ENCODE results near the gene MACROD2.
"Not testable (repeated sequence)": the region's sequence is repeated elsewhere in the genome, so short reads cannot be mapped to it uniquely, and the experiment has no call there.

The MACROD2 gene

GRCh38 chr20:16007164-16007563 lies 2011.8 kb downstream of the MACROD2 start:
- no peak for DNase-seq (ENCODE audit: low read depth in 3 of 3, low spot score in 1 of 3)

DNA sequence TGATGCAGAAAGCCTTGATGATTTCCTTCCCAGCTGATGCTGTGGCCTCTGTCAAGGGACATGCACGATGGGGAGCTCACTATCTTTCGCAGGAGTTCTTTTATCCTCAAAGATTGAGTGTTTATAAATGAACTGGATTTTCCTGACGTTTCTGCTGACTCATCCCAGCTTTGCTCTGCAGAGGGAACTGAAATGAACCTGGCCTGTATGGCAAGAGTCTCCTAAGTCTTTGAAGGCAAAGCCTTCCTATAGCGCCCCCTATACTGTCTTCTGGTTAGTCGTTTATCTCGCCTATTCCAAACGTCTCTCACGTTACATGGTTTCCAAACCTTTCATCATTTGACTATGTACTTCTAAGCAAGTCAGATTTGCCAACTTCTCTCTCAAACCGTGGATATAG lies 2012.6 kb downstream of the MACROD2 start:
- DNase-seq (ENCODE audit: low read depth in 3 of 3, low spot score in 1 of 3), result no peak

DNA sequence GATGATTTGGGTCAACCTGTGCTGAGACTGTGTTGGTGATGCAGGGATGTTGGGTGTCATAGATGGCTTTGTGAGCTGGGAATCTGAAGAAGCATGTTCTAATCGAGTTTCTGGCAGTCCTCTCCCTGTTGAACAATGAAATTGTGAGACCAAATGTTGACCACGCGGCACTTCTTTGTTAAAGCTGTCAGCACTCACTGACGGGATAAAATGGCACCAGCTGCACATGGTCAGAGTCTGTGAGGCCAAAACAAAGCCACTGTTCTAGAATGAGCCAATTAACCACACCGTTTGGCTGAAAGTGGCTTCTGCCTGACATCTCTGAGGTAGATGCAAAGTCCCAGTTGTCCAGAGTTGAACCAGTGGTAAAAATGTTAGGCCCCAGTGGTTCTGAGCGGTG lies 2015.7 kb downstream of the MACROD2 start:
- no peak for DNase-seq (ENCODE audit: low read depth in 3 of 3, low spot score in 1 of 3)

DNA sequence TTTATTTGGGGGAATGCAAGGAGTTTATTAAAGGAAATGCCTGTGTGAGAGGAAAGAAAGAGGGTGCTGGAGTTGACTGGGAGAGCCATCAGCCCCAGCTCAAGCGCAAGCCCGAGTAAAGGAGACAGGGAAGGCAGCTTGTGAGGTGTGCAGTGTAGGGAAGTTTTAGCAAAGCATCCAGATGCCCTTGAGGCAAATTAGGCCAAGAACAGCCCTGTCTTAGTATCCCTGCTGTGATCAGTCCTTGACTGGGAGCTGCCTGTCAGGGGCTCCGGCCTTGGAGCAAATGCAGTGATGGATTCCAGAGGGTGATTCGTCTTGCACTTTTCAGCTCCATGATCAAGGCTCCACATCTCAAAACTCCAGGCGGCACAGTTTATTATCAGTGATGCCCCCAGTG lies 2016.2 kb downstream of the MACROD2 start:
- no peak for DNase-seq (ENCODE audit: low read depth in 3 of 3, low spot score in 1 of 3)

GRCh38 chr20:16012934-16013333 lies 2017.6 kb downstream of the MACROD2 start:
- not testable (repeated sequence) for DNase-seq (ENCODE audit: low read depth in 3 of 3, low spot score in 1 of 3)

DNA sequence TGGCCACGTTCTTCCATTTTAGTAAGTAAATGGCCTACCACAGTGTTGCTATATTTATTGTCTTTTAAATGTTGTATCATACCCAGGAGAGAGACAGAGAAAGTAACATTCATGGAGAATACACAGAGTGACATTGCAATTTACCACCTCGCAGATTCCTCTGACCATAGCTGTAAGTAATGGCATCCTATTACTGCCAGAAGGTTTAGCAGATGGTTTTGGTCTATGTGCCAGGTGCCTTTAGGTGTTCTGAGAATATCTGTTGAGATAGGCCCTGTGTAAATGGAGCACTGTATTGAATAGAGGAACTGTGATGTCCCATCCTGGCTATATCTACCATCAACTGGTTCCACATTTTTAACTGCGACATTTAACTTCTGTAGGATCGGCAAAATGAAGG lies 2018.3 kb downstream of the MACROD2 start:
- DNase-seq (ENCODE audit: low read depth in 3 of 3, low spot score in 1 of 3), result no peak

- no peak for DNase-seq (ENCODE audit: low read depth in 3 of 3, low spot score in 1 of 3)
These were observed 2019.1 kb downstream of the MACROD2 start for GRCh38 chr20:16014436-16014835.

DNA sequence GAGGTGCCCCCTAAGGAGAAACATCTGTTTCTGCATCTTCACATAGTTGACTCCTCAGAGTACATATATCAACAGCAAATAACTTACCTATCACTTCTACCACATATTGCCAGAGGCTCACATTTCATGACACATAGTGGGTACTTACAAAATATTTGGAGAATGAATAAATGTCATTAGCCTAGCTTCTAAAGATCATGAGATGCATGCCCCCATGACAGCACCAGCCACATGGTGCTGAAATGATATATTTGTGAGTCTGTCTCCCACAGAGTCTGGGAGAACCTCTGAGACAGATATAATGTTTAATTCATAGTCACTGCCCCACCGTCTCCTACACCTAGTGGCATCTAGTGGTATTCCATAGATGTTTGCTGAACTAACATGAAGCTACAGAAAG lies 2022.3 kb downstream of the MACROD2 start:
- no peak for DNase-seq (ENCODE audit: low read depth in 3 of 3, low spot score in 1 of 3)

GRCh38 chr20:16018881-16019280 lies 2023.6 kb downstream of the MACROD2 start:
- no peak for DNase-seq (ENCODE audit: low read depth in 3 of 3, low spot score in 1 of 3)

- no peak for DNase-seq (ENCODE audit: low read depth in 3 of 3, low spot score in 1 of 3)
These were observed 2025.7 kb downstream of the MACROD2 start for GRCh38 chr20:16020971-16021370.

- no peak for DNase-seq (ENCODE audit: low read depth in 3 of 3, low spot score in 1 of 3)
These were observed 2029.8 kb downstream of the MACROD2 start for GRCh38 chr20:16025084-16025483.

- no peak for DNase-seq (ENCODE audit: low read depth in 3 of 3, low spot score in 1 of 3)
These were observed 2032.4 kb downstream of the MACROD2 start for GRCh38 chr20:16027686-16028085.

- DNase-seq (ENCODE audit: low read depth in 3 of 3, low spot score in 1 of 3), result no peak
These were observed 2033.6 kb downstream of the MACROD2 start for GRCh38 chr20:16028923-16029322.

- DNase-seq (ENCODE audit: low read depth in 3 of 3, low spot score in 1 of 3), result no peak
These were observed 2034.9 kb downstream of the MACROD2 start for GRCh38 chr20:16030253-16030652.

DNA sequence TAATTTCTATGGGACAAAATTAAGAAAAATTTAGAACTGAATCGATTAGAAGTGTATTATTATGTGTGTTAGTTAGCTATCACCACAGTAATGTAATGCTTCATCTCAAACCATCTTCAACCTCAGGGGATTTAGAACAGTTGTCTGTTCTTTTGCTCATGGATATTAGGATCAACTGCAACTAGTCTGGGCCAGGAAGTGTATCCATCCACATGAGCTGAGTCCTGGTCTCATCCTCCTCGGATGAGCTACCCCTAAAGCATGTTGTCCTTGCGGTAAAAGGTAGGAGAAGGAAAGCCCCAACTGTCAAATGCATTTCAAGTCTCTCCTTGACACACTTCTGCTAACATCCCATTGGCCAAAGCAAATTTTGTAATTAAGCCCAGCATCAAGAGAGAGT lies 2040.3 kb downstream of the MACROD2 start:
- DNase-seq (ENCODE audit: low read depth in 3 of 3, low spot score in 1 of 3), result no peak

DNA sequence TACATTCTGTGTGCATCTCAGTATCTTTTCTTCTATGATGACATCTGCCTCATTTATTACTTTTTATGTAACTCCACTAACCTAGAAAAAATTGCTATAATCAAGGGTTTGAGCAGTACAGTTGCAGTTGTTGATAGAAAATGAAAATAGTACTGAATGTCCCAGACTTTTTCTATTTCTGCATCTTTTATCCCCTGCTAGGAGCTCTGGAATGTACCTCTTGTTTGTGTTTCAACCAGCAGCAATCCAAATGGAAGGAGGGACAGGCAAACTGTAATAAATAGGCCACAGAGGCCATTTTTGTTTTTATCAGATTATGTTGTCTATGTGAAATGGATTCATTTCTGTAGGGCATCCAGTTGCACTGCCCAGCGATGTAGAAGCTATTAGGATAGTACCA lies 2041.0 kb downstream of the MACROD2 start:
- DNase-seq (ENCODE audit: low read depth in 3 of 3, low spot score in 1 of 3), result no peak

- no peak for DNase-seq (ENCODE audit: low read depth in 3 of 3, low spot score in 1 of 3)
These were observed 2045.4 kb downstream of the MACROD2 start for GRCh38 chr20:16040742-16041141.

- no peak for DNase-seq (ENCODE audit: low read depth in 3 of 3, low spot score in 1 of 3)
These were observed 2047.4 kb downstream of the MACROD2 start for GRCh38 chr20:16042731-16043130.

GRCh38 chr20:16043931-16044330 lies 2048.6 kb downstream of the MACROD2 start:
- DNase-seq (ENCODE audit: low read depth in 3 of 3, low spot score in 1 of 3), result no peak

GRCh38 chr20:16048876-16049275 lies 2053.6 kb downstream of the MACROD2 start:
- no peak for DNase-seq (ENCODE audit: low read depth in 3 of 3, low spot score in 1 of 3)

DNA sequence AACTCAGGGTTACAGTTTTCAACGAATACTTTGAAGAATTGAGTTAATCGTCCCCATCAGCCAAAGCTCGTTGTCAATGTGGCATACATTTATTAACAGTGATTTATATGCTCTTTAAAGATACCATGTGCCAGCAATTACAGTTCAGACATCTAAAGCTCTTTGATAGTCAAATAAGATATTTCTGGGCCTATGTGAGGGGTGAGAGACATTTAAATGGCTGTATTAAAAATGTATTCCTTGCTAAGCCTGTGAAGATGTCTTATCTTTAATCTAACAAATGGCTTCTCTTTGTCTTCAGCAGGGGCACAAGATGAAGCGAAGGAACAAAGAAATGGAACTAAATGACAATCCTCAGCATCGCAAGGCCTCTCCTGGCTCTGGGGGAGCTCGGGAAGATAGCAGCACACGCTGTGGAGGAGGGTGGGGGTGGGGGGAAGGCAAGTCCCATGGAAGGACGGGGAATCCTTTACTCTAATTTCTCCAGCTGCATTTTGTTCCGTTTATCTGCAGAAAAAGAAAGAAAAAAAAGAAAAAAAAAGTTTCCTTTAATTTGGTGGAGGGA lies 2054.3 kb downstream of the MACROD2 start:
- no peak for DNase-seq (ENCODE audit: low read depth in 3 of 3, low spot score in 1 of 3)

- DNase-seq (ENCODE audit: low read depth in 3 of 3, low spot score in 1 of 3), result no peak
These were observed 2055.1 kb downstream of the MACROD2 start for GRCh38 chr20:16050366-16050765.

DNA sequence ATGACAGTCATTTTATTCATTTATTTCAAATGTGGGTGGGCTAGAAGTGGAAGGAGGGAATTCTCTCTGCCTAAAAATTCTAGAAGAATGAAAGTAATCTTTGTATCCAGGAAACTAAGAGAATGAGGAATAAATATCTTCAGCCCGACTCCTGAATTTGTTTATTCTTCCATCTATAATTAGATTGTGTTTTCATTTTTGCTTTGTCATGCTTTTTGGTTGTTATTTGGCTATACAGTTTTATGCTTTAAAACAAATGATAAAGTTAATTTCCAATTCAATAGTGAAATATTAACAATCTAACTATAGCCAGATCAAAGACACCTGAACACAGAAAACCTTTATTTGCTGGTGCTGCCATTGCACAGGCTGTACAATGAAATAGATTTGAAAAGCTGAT lies 2056.7 kb downstream of the MACROD2 start:
- DNase-seq (ENCODE audit: low read depth in 3 of 3, low spot score in 1 of 3), result no peak

DNA sequence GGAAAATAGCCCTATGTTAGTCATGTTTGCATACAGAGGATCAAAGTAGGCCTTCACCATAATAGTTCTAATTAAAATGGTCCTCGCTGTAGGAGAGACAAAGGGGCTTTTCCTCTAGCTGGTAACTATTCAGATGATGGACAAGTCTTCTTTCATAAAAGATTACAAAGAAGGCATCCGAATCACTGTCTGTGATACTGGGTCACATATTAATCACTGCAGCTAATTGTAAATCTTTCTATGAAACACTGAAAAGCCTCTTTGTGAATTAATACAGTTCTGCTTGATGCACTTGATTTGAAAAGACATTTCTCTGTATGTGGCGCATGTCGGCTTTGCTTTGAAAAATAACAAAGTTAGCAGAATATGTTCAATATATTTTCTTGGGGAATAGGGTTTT lies 2057.1 kb downstream of the MACROD2 start:
- DNase-seq (ENCODE audit: low read depth in 3 of 3, low spot score in 1 of 3), result no peak
